Hematopoietic multipotent progenitor cell treated with erythropoietin and hydrocortisone succinate and interleukin-3 and kit ligand, for 17 days (in vitro differentiated cells): Measurements from ENCODE around the gene TMPRSS12.
"Not testable (repeated sequence)": the region's sequence is repeated elsewhere in the genome, so short reads cannot be mapped to it uniquely, and the experiment has no call there.

Source experiments
- DNase-seq: peaks from one replicate; pipeline ENCODE4 v3.0.0-alpha.2; 2015; ENCODE audit warnings: low spot score

The TMPRSS12 gene

GRCh38 chr12:50926932-50927331 lies 84.2 kb downstream of the TMPRSS12 start:
- peak; percentile 61 for DNase-seq

- peak; percentile 52 for DNase-seq
Measured at GRCh38 chr12:50927356-50927755, 84.6 kb downstream of the TMPRSS12 start.

- DNase-seq, result no peak
Measured at GRCh38 chr12:50927766-50928224, 85.1 kb downstream of the TMPRSS12 start.

DNA sequence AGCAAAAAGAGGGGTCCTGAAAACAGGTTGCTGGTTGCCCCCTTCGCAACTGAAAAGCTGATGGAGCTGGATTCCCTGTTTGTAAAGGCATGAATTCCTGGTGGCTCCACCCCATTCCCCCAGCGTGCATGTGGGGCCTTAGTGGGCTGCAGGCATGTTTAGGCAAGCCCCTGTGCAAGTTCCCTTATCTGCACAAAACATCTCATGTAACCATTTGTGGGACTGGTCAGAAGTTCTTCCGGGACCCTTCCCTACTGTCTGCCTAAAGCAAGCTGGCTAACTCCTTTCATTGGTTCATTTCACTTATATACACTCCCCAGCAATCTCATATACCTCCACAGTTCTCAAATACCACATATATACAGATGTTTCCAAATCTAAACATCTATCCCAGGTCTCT lies 85.7 kb downstream of the TMPRSS12 start:
- peak; percentile 52 for DNase-seq

- DNase-seq, result no peak
Measured at GRCh38 chr12:50929831-50930230, 87.1 kb downstream of the TMPRSS12 start.

GRCh38 chr12:50930477-50930876 lies 87.8 kb downstream of the TMPRSS12 start:
- DNase-seq, result not testable (repeated sequence)

DNA sequence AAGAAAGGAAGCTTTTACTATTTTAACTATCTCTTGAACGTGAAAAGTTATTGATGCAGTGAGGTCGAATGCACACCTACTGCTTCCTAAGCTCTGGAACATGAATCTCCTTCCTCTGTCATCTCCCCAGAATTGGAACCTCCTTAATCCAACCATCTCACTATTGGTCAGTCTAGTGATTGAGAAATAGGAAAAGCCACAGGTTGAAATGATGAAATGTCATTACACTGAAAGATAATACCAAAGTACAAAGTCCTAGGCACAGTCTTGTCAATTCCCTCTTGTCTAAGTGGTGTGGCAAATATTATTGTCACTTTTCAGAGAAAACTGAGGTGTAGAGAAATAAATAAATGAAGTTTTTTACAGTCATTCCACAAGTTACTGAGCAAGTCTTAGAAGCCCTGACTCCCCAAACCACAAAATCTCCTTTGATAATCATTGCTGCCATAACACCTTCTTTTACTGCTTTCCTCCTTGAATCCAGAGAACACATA lies 90.1 kb downstream of the TMPRSS12 start:
- DNase-seq, result no peak

- DNase-seq, result no peak
Measured at GRCh38 chr12:50933459-50934124, 90.9 kb downstream of the TMPRSS12 start.

GRCh38 chr12:50934371-50934851 lies 91.7 kb downstream of the TMPRSS12 start:
- no peak for DNase-seq

DNA sequence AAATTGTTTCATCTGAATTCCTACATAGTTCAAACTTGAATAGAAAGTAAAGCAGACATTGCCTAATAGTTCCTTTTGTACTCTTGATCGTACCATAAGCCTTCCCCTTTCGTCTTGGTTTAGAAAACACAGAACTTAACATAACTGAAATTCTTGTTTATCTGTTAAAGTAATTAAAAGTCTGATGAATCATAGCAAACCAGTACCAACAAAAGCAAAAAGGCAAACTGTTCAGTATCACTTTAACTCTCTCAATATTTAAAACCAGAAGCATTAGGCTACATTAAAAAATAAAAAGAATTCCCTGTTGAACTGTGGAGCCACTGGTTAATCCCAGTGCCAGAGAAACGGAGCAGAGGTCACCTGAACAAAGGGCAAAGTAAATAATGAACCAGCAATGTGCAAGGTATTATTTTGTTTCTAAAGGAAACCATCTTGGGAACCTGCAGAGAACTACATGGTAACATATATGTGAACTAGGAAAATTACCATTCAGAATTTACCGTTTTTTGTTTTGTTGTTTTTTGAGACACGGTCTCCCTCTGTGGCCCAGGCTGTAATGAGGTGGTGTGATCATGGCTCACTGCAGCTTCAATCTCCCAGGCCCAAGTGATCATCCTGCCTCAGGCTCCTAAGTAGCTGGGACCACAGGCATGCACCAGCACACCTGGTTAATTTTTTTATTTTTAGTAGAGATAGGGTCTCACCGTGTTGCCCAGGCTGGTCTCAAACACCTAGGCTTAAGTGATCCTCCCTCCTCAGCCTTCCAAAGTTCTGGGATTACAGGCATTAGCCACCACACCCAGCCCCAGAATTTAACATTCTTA lies 92.5 kb downstream of the TMPRSS12 start:
- no peak for DNase-seq

DNA sequence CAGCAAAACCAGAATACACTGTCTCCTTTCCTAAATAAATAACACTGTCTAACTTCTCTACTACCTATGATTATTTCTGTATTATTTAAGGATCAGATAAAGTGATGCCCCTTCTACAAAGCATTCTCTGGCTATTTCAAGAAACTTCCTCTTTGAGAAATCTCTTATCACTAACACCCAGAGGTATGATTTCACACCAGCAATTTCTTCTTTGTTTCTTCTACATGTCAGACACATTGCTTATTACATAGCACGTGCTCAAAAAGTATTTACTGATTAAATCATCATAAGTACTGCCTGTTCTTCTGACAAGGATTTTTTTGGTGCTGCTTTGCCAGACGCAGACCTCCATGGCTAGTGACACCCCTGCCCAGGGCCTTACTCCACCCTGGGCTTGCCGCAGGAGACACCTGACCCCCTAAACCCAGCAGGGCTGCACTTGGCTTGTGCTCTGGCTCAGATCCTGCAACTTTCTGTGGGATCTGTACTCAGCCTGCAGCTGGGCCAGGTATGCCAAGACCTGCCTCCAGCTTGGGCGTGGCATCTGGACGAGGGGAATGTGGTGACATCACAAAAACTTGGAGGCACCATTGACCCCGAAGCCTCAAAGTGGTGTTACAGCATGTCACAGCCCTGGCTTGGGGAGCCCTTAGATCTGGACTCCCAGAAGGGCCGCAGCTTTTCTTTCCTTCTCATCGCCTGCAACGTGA lies 94.2 kb downstream of the TMPRSS12 start:
- DNase-seq, result no peak
